Liver (tissue), 3 donors: ENCODE results near the gene NAA16.

Experiments
- CTCF ChIP-seq: fragments of 150-350 bp; IDR thresholded peaks from 2 replicates; pipeline ENCODE4 v1.5.1; 2017; ENCODE audit warnings: improper control_type of control experiment, low read depth, low read length; ENCODE audit not compliant: missing input control
- JUND ChIP-seq, 2 donors: IDR thresholded peaks; 2 replicates each; pipeline ENCODE4 v1.6.1; 2016; ENCODE audit warnings: antibody characterized with exemption in 2 of 2
- MAX ChIP-seq: IDR thresholded peaks from 2 replicates; pipeline ENCODE4 v1.6.1; 2016; ENCODE audit warnings: antibody characterized with exemption
- donor health status: healthy.
- donor health status: healthy.

- TF ChIP-seq CTCF (no peak), MAX (no peak), JUND (IDR thresholded peaks at IDR 0.05) (no peak)
Observed at GRCh38 chr13:41409611-41410010, 98.5 kb downstream of the NAA16 start.
